Natural killer cell treated with Interleukin-12 subunit alpha and Interleukin-12 subunit beta and Interleukin-15 and Interleukin-18, amount 100 ng/mL, for 72 hours (primary cell): ENCODE results near the gene AP1G2. TPM values are rescaled to one million over a fixed set of nuclear protein-coding genes. Genes with fewer than 3 reads are reported as not detected.

Experiments
- ATAC-seq, 2 donors: fragments of 150-1000 bp; cut with Tn5 transposase in 1 of 2; sonication (Bioruptor Pico), chemical (Tn5 transposase) in 1 of 2; 2 replicates each; pipeline ENCODE4 v1.10.0; 2021
- DNase-seq: peaks from one replicate; pipeline ENCODE4 v3.0.0; 2022; ENCODE audit warnings: low spot score
- H3K27ac Mint-ChIP-seq, 2 donors: 1 replicate in 1 of 2; 2 replicates in 1 of 2; pipeline ENCODE4 v1.8.0; 2022; ENCODE audit warnings: mixed read lengths in 2 of 2, mild to moderate bottlenecking in 1 of 2, moderate library complexity in 1 of 2
- H3K27me3 Mint-ChIP-seq, 2 donors: 1 replicate in 1 of 2; 2 replicates in 1 of 2; pipeline ENCODE4 v1.8.0; 2022; ENCODE audit warnings: mixed read lengths in 2 of 2
- H3K36me3 Mint-ChIP-seq: one replicate; pipeline ENCODE4 v1.8.0; 2022; ENCODE audit warnings: mixed read lengths
- H3K4me1 Mint-ChIP-seq, 2 donors: 1 replicate in 1 of 2; 2 replicates in 1 of 2; pipeline ENCODE4 v1.8.0; 2022; ENCODE audit warnings: low read depth in 2 of 2, mixed read lengths in 2 of 2, mild to moderate bottlenecking in 1 of 2
- H3K4me3 Mint-ChIP-seq: one replicate; pipeline ENCODE4 v1.8.0; 2022; ENCODE audit warnings: mixed read lengths
- H3K9me3 Mint-ChIP-seq: 2 replicates; pipeline ENCODE4 v1.8.0; 2022; ENCODE audit warnings: mixed read lengths
- total RNA-seq, 2 donors: library from RNA; stranded (reverse); gene quantifications; one replicate each; pipeline ENCODE4 v1.2.3, GENCODE V29; 2022

AP1G2 gene
- total RNA-seq, 2 donors from 2014 or later, result 151 to 229 TPM

- peaks cover 0 to 3% of the 10 kb centered on the region in 2 donors for H3K4me1 Mint-ChIP-seq
- H3K9me3 Mint-ChIP-seq, result no peaks in the 10 kb centered on the region
- H3K36me3 Mint-ChIP-seq, result no peaks in the 10 kb centered on the region
- DNase-seq, result no peak
- H3K27ac Mint-ChIP-seq, result no peak overlapping the region
- no peak overlapping the region for H3K4me3 Mint-ChIP-seq
- no peaks in the 10 kb centered on the region for H3K27me3 Mint-ChIP-seq
- no peak for ATAC-seq
These were observed 42.0 kb downstream of the AP1G2 start for GRCh38 chr14:23525611-23526010.

DNA sequence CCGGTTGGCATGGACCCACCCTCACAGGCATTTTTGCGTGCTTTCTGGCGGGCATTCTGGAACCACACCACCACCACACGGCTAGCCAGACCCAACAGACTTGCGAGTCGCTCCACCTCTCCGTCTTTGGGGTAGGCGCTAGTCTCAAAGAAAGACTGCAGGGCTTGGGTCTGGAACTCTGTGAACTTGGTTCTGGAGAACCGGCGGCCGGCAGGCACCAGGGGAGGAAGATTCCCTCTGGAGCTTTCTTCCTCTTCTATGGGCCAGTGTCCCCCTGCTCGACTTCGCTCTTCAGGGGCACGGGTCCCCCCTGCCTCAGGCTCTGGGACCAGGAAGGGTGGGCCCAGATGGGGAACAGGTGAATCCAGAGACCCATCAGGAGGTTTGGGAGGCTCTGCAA is 42.6 kb downstream of the AP1G2 start:
- Mint-ChIP-seq H3K27ac (no peak overlapping the region), H3K4me3 (no peak overlapping the region)

DNA sequence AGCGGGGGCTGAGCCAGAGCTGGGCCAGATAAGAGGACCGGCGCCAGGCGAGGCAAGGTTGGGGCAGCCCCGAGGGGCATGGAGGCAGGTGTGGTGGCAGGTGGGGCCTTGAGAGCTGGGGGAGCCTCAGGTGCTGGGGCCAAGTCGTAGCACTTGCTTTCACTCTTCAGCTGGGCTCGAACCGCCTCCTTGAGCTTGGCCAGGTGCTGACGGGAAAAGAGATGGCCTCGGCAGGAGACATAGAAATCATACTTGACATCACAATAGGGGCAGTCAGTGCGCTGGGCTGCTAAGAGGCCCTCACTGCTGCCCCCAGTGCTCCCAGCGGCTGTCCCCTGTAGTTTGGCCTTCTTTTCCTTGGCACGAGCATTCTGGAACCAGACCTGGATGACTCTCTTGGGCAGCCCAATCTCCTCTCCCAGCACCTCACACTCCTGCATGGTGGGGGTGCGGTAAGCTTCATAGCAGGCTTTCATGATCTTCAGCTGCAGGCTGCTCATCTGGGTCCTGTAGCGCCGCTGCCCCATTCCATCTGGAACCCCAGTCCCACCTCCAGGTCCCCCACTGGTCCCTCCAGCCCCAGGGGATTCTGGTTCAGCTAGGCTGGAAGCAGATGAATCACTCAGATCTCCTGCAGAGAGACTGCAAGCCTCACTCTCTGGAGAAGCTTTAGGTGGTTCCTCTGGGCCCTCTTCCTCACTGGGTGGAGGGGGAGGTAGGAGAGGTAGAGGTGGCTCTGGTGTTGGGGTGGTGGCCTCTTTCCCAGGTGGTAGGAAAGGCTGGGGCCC is 44.2 kb downstream of the AP1G2 start:
- Mint-ChIP-seq H3K27me3 (no peaks in the 10 kb centered on the region), H3K4me1 (peaks cover 0 to 3% of the 10 kb centered on the region in 2 donors), H3K36me3 (no peaks in the 10 kb centered on the region), H3K27ac (no peak overlapping the region), H3K9me3 (no peaks in the 10 kb centered on the region), H3K4me3 (no peak overlapping the region)
- DNase-seq, result no peak
- ATAC-seq, result no peak

More for the DNA sequence above, 42.6 kb downstream of the AP1G2 start:
- Mint-ChIP-seq H3K9me3 (no peaks in the 10 kb centered on the region), H3K36me3 (no peaks in the 10 kb centered on the region), H3K4me1 (peaks cover 0 to 3% of the 10 kb centered on the region in 2 donors), H3K27me3 (no peaks in the 10 kb centered on the region)
- ATAC-seq, result no peak
- no peak for DNase-seq

- H3K9me3 Mint-ChIP-seq, result no peaks in the 10 kb centered on the region
- no peak overlapping the region for H3K4me3 Mint-ChIP-seq
- ATAC-seq (no peak), DNase-seq (no peak)
- H3K36me3 Mint-ChIP-seq, result no peaks in the 10 kb centered on the region
- H3K4me1 Mint-ChIP-seq, result peaks cover 0 to 3% of the 10 kb centered on the region in 2 donors
- H3K27ac Mint-ChIP-seq, result no peak overlapping the region
- H3K27me3 Mint-ChIP-seq, result no peaks in the 10 kb centered on the region
These were observed 44.9 kb downstream of the AP1G2 start for GRCh38 chr14:23522643-23523198.

DNA sequence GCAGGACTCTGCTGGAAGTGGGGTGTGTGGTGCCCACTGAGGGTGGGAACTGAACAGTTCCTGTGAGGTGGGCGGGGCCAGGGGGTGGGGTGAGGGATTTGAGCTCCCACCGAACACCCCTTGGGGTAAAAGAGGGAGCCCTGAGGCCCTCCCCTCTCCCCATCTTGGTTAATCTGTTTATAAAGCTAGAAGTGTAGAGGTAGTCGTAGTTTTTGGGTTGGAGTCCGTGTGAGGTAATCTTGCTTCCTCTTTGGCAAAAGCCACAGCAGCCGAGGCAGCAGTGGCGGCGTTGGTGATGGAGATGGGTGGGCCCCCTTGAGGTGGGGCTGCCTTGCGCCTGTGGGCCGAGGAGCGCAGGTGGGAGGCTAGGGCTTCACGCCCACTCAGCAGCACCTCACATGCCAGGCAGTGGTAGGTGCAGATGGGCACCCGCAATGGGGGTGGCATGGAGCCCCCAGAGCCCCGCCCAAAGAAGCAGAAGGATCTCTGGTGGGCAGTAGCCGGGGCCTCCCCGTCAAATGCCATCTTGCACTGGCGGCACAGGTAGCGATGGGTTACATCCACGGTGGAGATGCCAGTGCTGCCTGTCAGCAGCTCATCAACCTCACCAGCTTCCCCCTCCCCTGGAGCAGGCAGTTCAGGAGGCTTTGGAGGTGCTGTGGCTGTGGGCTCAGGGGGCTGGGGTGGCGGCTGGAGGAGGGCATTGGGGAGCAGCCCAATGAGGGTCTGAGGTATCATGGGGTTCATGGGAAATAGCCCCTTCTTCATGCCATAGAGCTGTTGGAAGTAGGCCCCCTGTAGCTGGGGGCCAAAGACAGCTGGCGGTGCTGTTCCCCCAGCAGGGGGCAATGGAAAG is 45.6 kb downstream of the AP1G2 start:
- no peaks in the 10 kb centered on the region for H3K9me3 Mint-ChIP-seq
- no peaks in the 10 kb centered on the region for H3K36me3 Mint-ChIP-seq
- no peaks in the 10 kb centered on the region for H3K27me3 Mint-ChIP-seq
- H3K4me1 Mint-ChIP-seq, result peaks cover 0 to 3% of the 10 kb centered on the region in 2 donors
- DNase-seq (no peak), ATAC-seq (no peak)
- no peak overlapping the region for H3K27ac Mint-ChIP-seq
- H3K4me3 Mint-ChIP-seq, result no peak overlapping the region

GRCh38 chr14:23520899-23521533 is 46.6 kb downstream of the AP1G2 start:
- no peak overlapping the region for H3K4me3 Mint-ChIP-seq
- H3K27ac Mint-ChIP-seq, result no peak overlapping the region
- peaks cover 0 to 3% of the 10 kb centered on the region in 2 donors for H3K4me1 Mint-ChIP-seq

GRCh38 chr14:23518709-23519108 is 48.9 kb downstream of the AP1G2 start:
- ATAC-seq (no peak), DNase-seq (no peak)
- H3K27ac Mint-ChIP-seq, result no peak overlapping the region
- H3K36me3 Mint-ChIP-seq, result no peaks in the 10 kb centered on the region
- peaks cover 0 to 3% of the 10 kb centered on the region in 2 donors for H3K4me1 Mint-ChIP-seq
- H3K4me3 Mint-ChIP-seq, result no peak overlapping the region
- H3K9me3 Mint-ChIP-seq, result no peaks in the 10 kb centered on the region
- H3K27me3 Mint-ChIP-seq, result no peaks in the 10 kb centered on the region

More at GRCh38 chr14:23520899-23521533, 46.6 kb downstream of the AP1G2 start:
- no peak for DNase-seq
- H3K36me3 Mint-ChIP-seq, result no peaks in the 10 kb centered on the region
- no peaks in the 10 kb centered on the region for H3K27me3 Mint-ChIP-seq
- no peak for ATAC-seq
- no peaks in the 10 kb centered on the region for H3K9me3 Mint-ChIP-seq

- Mint-ChIP-seq H3K9me3 (no peaks in the 10 kb centered on the region), H3K27ac (no peak overlapping the region), H3K36me3 (no peaks in the 10 kb centered on the region), H3K4me1 (peaks cover 0 to 3% of the 10 kb centered on the region in 2 donors), H3K4me3 (no peak overlapping the region), H3K27me3 (no peaks in the 10 kb centered on the region)
- ATAC-seq (no peak), DNase-seq (no peak)
These were observed 49.8 kb downstream of the AP1G2 start for GRCh38 chr14:23517650-23518326.

- no peaks in the 10 kb centered on the region for H3K4me1 Mint-ChIP-seq
- ATAC-seq (no peak), DNase-seq (no peak)
- H3K36me3 Mint-ChIP-seq, result no peaks in the 10 kb centered on the region
- no peak overlapping the region for H3K4me3 Mint-ChIP-seq
- no peaks in the 10 kb centered on the region for H3K9me3 Mint-ChIP-seq
- no peaks in the 10 kb centered on the region for H3K27me3 Mint-ChIP-seq
- no peak overlapping the region for H3K27ac Mint-ChIP-seq
These were observed 53.0 kb downstream of the AP1G2 start for GRCh38 chr14:23514644-23514957.

DNA sequence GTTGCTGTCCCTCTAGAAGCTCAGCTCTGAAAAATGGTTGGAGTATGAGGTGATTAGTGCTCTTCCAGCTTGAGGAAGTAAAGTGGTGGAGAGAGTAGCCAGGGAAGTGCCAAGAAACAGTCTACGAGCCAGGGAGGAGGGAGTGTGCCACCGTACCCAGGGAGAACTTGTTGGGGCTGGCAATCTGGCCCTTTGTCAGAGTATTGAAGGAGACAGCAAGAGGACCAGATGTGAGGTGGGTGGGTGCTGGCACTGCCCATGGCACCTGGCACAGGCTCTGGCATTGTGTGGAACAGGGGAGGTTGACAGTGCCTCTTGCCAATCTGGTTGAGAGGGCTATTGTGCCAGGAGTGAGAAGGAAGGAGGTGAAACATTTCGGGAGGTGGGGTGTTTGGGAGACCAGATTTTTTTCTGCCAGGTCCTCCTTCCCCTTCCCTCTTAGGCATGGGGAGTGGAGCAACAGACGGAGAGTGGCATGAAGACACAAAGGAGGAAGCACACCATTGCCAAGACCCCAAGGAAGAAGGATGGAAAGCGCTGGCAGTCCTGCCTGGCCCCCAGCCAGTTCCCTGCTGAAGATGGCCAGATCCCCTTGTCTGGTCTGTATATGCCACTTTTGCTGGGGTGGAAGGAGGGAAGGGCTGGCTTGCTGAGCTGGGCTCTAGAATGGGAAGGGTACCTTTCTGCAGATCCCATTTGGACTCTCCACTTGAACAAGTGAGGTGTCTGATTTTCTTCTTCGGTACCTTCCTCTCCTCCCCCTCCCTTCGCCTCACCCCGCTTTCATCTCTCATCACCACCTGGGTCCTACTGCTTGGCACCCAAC is 53.6 kb downstream of the AP1G2 start:
- Mint-ChIP-seq H3K9me3 (no peaks in the 10 kb centered on the region), H3K36me3 (no peaks in the 10 kb centered on the region), H3K4me3 (no peak overlapping the region), H3K27me3 (no peaks in the 10 kb centered on the region), H3K27ac (no peak overlapping the region), H3K4me1 (no peaks in the 10 kb centered on the region)
- DNase-seq, result no peak
- no peak for ATAC-seq

DNA sequence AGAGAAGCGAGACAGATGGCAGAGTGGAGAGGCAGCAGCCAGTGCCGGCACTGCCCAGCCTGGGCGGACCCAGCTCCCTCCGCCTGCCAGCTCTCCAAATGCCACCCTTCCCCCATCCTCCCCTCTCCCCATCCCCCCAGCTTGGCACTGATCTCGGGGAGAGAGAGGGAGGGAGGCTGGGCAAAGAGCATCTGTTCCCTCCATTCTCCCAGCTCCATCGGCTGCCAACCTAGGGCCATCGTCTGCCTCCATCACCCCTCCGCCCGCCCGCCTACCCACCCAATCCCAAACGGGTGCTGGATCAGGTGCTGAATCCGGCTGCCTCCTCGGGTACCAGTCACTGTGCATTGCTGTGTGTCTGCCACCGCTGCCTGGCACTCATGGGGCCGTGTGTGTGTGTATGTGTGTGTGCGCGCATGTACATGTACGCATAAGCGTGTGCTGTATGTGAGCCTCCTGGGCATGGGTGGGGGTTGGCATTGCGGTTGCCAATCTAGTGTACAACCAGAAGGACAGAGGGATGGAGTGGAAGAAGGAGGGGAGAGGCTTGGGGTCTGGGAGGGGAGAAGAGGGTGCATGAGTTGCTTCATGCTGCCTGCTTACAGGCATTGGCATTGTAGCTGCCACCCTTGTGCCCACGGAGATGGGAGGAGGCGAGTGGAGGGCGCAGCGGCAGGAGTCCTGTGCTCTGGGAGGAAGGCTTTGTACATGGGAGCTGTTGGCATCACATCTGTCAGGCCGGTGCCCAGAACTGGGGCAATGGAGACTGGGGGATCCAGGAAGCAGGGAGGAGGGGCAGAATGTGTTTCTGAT is 54.4 kb downstream of the AP1G2 start:
- Mint-ChIP-seq H3K27ac (no peak overlapping the region), H3K27me3 (no peaks in the 10 kb centered on the region), H3K36me3 (no peaks in the 10 kb centered on the region), H3K4me3 (no peak overlapping the region), H3K4me1 (no peaks in the 10 kb centered on the region), H3K9me3 (no peaks in the 10 kb centered on the region)
- DNase-seq (no peak), ATAC-seq (no peak)

DNA sequence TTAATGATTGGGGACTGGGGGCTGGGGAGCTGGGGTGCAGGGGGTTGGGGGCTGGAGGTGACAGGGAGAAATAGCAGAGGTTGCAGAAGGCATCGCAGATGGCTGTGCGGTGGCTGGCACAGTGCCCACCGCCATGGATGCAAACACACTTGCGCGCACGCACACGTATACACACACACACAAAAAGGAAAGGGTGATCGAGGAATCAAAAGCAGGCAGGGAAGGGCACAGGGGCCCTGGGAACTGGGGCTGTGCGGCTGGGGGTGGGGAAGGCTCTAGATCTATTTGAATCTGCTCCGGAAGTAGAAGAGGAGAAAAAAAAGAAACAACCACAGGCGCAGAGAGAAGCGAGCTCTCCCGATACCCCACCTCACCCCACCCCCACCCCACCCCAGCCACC is 55.4 kb downstream of the AP1G2 start:
- H3K27me3 Mint-ChIP-seq, result no peaks in the 10 kb centered on the region
- no peak overlapping the region for H3K27ac Mint-ChIP-seq
- no peaks in the 10 kb centered on the region for H3K9me3 Mint-ChIP-seq
- peak overlapping the region; percentile 56 for H3K4me3 Mint-ChIP-seq
- DNase-seq (no peak), ATAC-seq (no peak)
- no peaks in the 10 kb centered on the region for H3K36me3 Mint-ChIP-seq
- no peaks in the 10 kb centered on the region for H3K4me1 Mint-ChIP-seq
